A673 (cell line): ENCODE data around the gene ABHD17B. TPM values are rescaled to one million over a fixed set of nuclear protein-coding genes. Genes with fewer than 3 reads are reported as not detected.

ENCODE experiments used
- BruUV-seq: library from RNA; stranded (reverse); fragments of 400-500 nt; replicated peaks from 2 replicates; lab custom pipeline; 2021; lab: Mats Ljungman, UMichigan
- CTCF ChIA-PET: fragments of 300-600 bp; sonication (Branson Sonifier 250); formaldehyde crosslinking; loops from one replicate; lab custom pipeline; 2022; ENCODE audit warnings: antibody characterized with exemption; lab: Charles Lee
- POLR2A ChIA-PET: fragments of 300-600 bp; sonication (Branson Sonifier 250); formaldehyde crosslinking; loops from one replicate; lab custom pipeline; 2022; ENCODE audit warnings: antibody characterized with exemption; ENCODE audit not compliant: low non-redundant PET; lab: Charles Lee
- DNase-seq: peaks from one replicate; pipeline ENCODE4 v3.0.0-alpha.2; 2015; ENCODE audit warnings: low spot score
- H3K27ac ChIP-seq: fragments of 200-600 bp; sonication (generic); 2 replicates; pipeline ENCODE4 v1.5.1; 2016; ENCODE audit warnings: mixed run types, low read depth, mild to moderate bottlenecking, mixed read lengths, antibody characterized with exemption, low read length; ENCODE audit not compliant: poor library complexity, severe bottlenecking
- H3K27me3 ChIP-seq: fragments of 200-600 bp; sonication (generic); replicated peaks from 2 replicates; pipeline ENCODE4 v1.6.1; 2017; ENCODE audit warnings: mixed run types, low read depth, mild to moderate bottlenecking, mixed read lengths, antibody characterized with exemption, low read length; ENCODE audit not compliant: insufficient read depth, poor library complexity
- H3K36me3 ChIP-seq: fragments of 200-600 bp; sonication (generic); 2 replicates; pipeline ENCODE4 v1.6.1; 2016; ENCODE audit warnings: mixed run types, mild to moderate bottlenecking, mixed read lengths, antibody characterized with exemption, low read length; ENCODE audit not compliant: insufficient read depth, poor library complexity, severe bottlenecking
- H3K4me1 ChIP-seq: fragments of 200-600 bp; sonication (generic); 2 replicates; pipeline ENCODE4 v1.6.1; 2017; ENCODE audit warnings: mixed run types, mild to moderate bottlenecking, mixed read lengths, antibody characterized with exemption, low read length; ENCODE audit not compliant: insufficient read depth, poor library complexity, severe bottlenecking
- H3K4me3 ChIP-seq: fragments of 200-600 bp; sonication (generic); 2 replicates; pipeline ENCODE4 v1.5.1; 2016; ENCODE audit warnings: low read depth, mixed run types, mild to moderate bottlenecking, mixed read lengths, low read length; ENCODE audit not compliant: poor library complexity, severe bottlenecking
- H3K9me3 ChIP-seq: fragments of 200-600 bp; sonication (generic); 2 replicates; pipeline ENCODE4 v1.6.1; 2016; ENCODE audit warnings: mixed run types, low read depth, mild to moderate bottlenecking, mixed read lengths, antibody characterized with exemption, low read length; ENCODE audit not compliant: poor library complexity, severe bottlenecking
- CTCF ChIP-seq: fragments of 300-800, 200-600 bp; sonication (generic); conservative IDR thresholded peaks from 2 replicates; pipeline ENCODE4 v1.5.1; 2017; ENCODE audit warnings: low read depth, mild to moderate bottlenecking, antibody characterized with exemption, low read length, moderate library complexity, mixed read lengths
- EZH2 ChIP-seq: fragments of 200-600 bp; sonication (generic); IDR thresholded peaks from 2 replicates; pipeline ENCODE4 v1.6.1; 2017; ENCODE audit warnings: borderline replicate concordance, low read depth, mild to moderate bottlenecking, mixed read lengths, antibody characterized with exemption, low read length; ENCODE audit not compliant: poor library complexity, severe bottlenecking
- intact Hi-C: fragments of 100-400 bp; cut with micrococcal nuclease; formaldehyde crosslinking; loops from one replicate; pipeline ENCODE4 v1.10.0; 2022; ENCODE audit not compliant: unreplicated experiment
- total RNA-seq: library from RNA; stranded (reverse); gene quantifications from 2 replicates; pipeline ENCODE4 v1.2.3, GENCODE V29; 2021

The ABHD17B gene
- total RNA-seq, 1 experiment from 2014 or later: 19.7 TPM

- no peak for DNase-seq
- no peak for TF ChIP-seq EZH2
- no peak for TF ChIP-seq CTCF
- Histone ChIP-seq H3K4me1 (no peaks in the 10 kb centered on the region), H3K36me3 (no peaks in the 10 kb centered on the region), H3K4me3 (no peak overlapping the region), H3K27me3 (no peaks in the 10 kb centered on the region), H3K9me3 (no peaks in the 10 kb centered on the region), H3K27ac (no peak overlapping the region)
- ChIA-PET CTCF (no interaction called here), POLR2A (no interaction called here)
- BruUV-seq: no TSS peak
- intact Hi-C loops: no loop called here
Observed at GRCh38 chr9:71830153-71830552, 80.8 kb downstream of the ABHD17B start.

DNA sequence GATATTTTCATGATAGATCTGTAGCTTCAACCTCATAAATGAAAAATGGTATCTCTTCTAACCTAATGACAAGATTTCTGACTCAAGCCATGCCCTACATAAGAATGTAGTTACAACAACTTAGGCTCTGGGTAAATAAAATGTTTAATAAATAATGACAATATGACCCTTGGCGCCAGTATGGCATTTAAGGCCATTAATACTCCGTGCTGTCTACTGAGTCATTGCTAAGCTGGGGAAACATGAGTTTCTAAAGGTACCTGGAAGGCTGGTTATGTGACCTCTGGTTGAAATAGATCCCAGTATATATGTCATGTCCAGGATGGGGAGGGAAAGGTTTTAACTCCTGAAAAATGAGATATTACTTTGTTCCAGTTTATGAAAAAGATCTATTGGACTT is 84.7 kb downstream of the ABHD17B start:
- Histone ChIP-seq H3K27ac (no peak overlapping the region), H3K4me1 (no peaks in the 10 kb centered on the region), H3K27me3 (no peaks in the 10 kb centered on the region), H3K4me3 (no peak overlapping the region), H3K9me3 (no peaks in the 10 kb centered on the region), H3K36me3 (no peaks in the 10 kb centered on the region)
- intact Hi-C loops: no loop called here
- TF ChIP-seq CTCF: no peak
- TF ChIP-seq EZH2: no peak
- DNase-seq: no peak
- BruUV-seq: no TSS peak
- ChIA-PET CTCF (interaction anchor here (0.9 kb wide), 1 partner anchor 199 kb away, joined by 3 read pairs; no protein-coding TSS in a partner anchor), POLR2A (no interaction called here)

- no TSS peak for BruUV-seq
- POLR2A ChIA-PET: no interaction called here
- no peak for DNase-seq
- CTCF ChIA-PET: no interaction called here
- TF ChIP-seq CTCF (no peak), EZH2 (no peak)
- Histone ChIP-seq H3K9me3 (no peaks in the 10 kb centered on the region), H3K4me3 (no peak overlapping the region), H3K27ac (no peak overlapping the region), H3K36me3 (no peaks in the 10 kb centered on the region), H3K4me1 (no peaks in the 10 kb centered on the region), H3K27me3 (no peaks in the 10 kb centered on the region)
- intact Hi-C loops: loop anchor here (5.0 kb wide), 1 partner anchor 537 kb away; no protein-coding TSS in a partner anchor
Observed at GRCh38 chr9:71824257-71824656, 86.7 kb downstream of the ABHD17B start.
